ENCODE results near the gene ESYT1. TPM values are rescaled to one million over a fixed set of nuclear protein-coding genes. Genes with fewer than 3 reads are reported as not detected.

Gene ESYT1
- total RNA-seq, 1 experiment from 2014 or later = 111 TPM

- Histone ChIP-seq H2BK5ac (ENCODE audit: insufficient read length, low read length) (no peak within 1 kb of the TSS), H3K79me1 (ENCODE audit: insufficient read depth, low read depth, low read length, poor library complexity, severe bottlenecking) (no peaks in the 10 kb centered on the region), H3K4me1 (ENCODE audit: insufficient read depth, low read length) (0 out of 2 replicates have a peak, but pooled peaks cover 2% of the 10 kb centered on the region), H2BK12ac (ENCODE audit: insufficient read length, low read depth, low read length) (no peak within 1 kb of the TSS), H4K5ac (ENCODE audit: insufficient read length, low read depth, low read length) (no peak within 1 kb of the TSS), H3K14ac (ENCODE audit: insufficient read depth, low read length) (peak within 1 kb of the TSS; percentile 49; the same call in 1 of the 2 replicates), H4K91ac (ENCODE audit: insufficient read length, low read depth, low read length) (no peak within 1 kb of the TSS), H2AFZ (ENCODE audit: low read length) (no peak within 1 kb of the TSS), H3K27ac (ENCODE audit: insufficient read length, low read depth, low read length) (no peak within 1 kb of the TSS), H2BK120ac (ENCODE audit: low read depth, low read length, poor library complexity, severe bottlenecking) (peak within 1 kb of the TSS; percentile 63), H3K23me2 (ENCODE audit: insufficient read length, low read depth, low read length, poor library complexity, severe bottlenecking) (peaks cover 12% of the 10 kb centered on the region), H3K56ac (ENCODE audit: insufficient read length, low read depth, low read length) (no peak within 1 kb of the TSS), H3K9me3 (ENCODE audit: control insufficient read depth, low read depth, low read length) (no peaks in the 10 kb centered on the region), H4K8ac (replicated peaks; ENCODE audit: insufficient read length, low read depth, low read length) (no peak within 1 kb of the TSS), H3K27me3 (ENCODE audit: insufficient read depth, low read length) (no peaks in the 10 kb centered on the region), H3K23ac (ENCODE audit: insufficient read length, low read depth, low read length) (no peak within 1 kb of the TSS), H2BK20ac (ENCODE audit: low read depth, low read length, poor library complexity, severe bottlenecking) (no peak within 1 kb of the TSS), H3K4ac (ENCODE audit: low read depth, low read length) (no peak within 1 kb of the TSS; the same call in 1 of the 2 replicates), H3K18ac (ENCODE audit: insufficient read length, low read depth, low read length) (no peak within 1 kb of the TSS), H3T11ph (ENCODE audit: low read length) (no peak within 1 kb of the TSS), H3K4me2 (ENCODE audit: insufficient read depth, insufficient read length, low read length) (peak within 1 kb of the TSS; percentile 83), H3K79me2 (ENCODE audit: insufficient read depth, low read length) (no peaks in the 10 kb centered on the region; the same call in 1 of the 2 replicates), H2AK5ac (ENCODE audit: insufficient read length, low read length) (no peak within 1 kb of the TSS), H2BK15ac (ENCODE audit: low read depth, low read length) (no peak within 1 kb of the TSS), H3K9ac (ENCODE audit: extremely low read depth, insufficient read length, low read length) (peak within 1 kb of the TSS; percentile 82), H4K20me1 (ENCODE audit: control insufficient read depth, insufficient read depth, insufficient read length) (no peaks in the 10 kb centered on the region)
- peak within 1 kb of the TSS; percentile 90 to 95 for H3K4me3 Mint-ChIP-seq
- WGBS (ENCODE audit: extremely low coverage, insufficient read length, low lambda C conversion rate) = no CpG with 5 or more reads among the region's 37 CpGs
- peak within 1 kb of the TSS; percentile 94 to 99 (median 94); a peak in 6 of 7 replicates for H3K27ac Mint-ChIP-seq
- DNase-seq = peak; percentile 94
- no peaks in the 10 kb centered on the region; a peak in 1 of 5 replicates for H3K9me3 Mint-ChIP-seq
- H3K36me3 Mint-ChIP-seq (ENCODE audit: insufficient read depth in 1 of 3, low read depth in 3 of 3) = peaks cover 16 to 27% (median 22%) of the 10 kb centered on the region in 3 experiments; a peak in 6 of 7 replicates
- no peaks in the 10 kb centered on the region; the same call in 1 of the 2 replicates for H3K27me3 Mint-ChIP-seq (ENCODE audit: low read depth)
- peaks cover 24 to 30% of the 10 kb centered on the region in 2 experiments for H3K4me1 Mint-ChIP-seq
- no peak for TF ChIP-seq CTCF (conservative IDR thresholded peaks at IDR 0.05)
Observed at GRCh38 chr12:56152132-56152755, 24.2 kb downstream of the ESYT1 start, which contains the start of gene MYL6B. Gene MYL6B, plus strand, starts transcription at chr12:56152587. Its CDS starts 1,332 bp downstream, at chr12:56153919.
